ENCODE data around the gene CEACAM6. TPM values are rescaled to one million over a fixed set of nuclear protein-coding genes. Genes with fewer than 3 reads are reported as not detected.

Gene CEACAM6
- polyA plus RNA-seq, 3 donors, result 0.17 to 0.35 (median 0.31) TPM

DNA sequence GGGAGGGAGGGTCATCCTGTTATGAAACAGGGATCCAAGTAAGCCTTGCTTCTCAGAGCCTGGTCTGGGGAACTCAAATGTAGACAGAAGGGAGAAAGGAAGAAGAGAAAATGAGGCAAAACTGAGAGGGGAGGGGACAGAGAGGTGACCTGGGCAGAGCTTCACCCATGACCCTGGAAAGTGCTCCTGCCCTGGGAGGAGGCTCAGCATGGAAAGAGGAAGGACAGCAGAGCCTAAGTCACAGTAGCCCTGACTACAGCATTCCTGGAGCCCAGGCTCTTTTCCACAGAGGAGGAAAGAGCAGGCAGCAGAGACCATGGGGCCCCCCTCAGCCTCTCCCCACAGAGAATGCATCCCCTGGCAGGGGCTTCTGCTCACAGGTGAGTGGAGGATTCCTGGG, 41.0 kb downstream of the CEACAM6 start, which contains the start of gene CEACAM3:
CEACAM3 (plus strand) TSS at position 226 of the 400 bp plus-strand sequence; CDS start at position 317, 91 bp downstream.
- no peak for DNase-seq

DNA sequence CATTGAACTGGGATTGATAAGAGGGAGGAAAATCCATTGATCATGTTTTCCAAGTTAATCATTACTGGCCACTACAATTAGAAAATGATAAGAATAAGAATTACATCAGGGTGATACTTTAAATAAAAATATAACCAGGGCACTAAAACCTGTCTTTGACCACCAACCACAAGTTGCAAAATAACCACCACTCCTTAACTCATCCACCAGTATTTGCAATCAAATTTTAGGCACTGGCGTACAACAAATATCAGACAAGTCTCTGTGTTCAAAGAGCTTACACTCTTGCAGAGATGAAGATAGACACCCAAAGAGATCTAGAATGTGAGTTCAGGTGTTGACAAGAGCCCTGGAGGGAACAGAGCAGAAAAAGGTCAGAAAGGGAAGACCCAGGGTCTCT, 41.6 kb downstream of the CEACAM6 start:
- no peak for DNase-seq

DNA sequence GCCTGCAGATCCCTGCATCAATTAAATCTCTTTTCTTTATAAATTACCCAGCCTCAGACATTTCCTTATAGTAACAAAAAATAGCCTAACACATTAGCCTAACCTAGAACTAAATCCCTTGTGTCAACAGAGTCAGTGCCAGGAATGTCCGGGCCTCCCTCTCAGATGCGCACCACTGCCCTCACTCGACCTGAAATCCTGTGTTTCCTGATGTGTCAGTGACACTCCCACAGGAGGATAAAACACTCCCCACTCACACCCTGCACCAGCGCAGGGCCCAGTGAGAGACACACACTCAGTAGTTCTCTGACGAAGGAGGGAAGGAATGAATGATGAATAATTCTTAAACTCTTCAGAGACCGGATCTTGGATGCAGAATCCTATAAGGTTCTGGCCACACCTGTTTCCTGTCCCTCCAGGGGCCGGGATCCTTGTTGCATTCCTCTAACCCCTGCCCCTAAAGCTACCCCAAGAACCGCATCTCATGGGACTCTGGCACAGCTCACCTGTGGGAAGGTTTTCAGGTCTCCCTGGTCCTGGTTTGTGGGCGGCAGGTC, 44.2 kb downstream of the CEACAM6 start:
- DNase-seq, result peak; percentile 65

DNA sequence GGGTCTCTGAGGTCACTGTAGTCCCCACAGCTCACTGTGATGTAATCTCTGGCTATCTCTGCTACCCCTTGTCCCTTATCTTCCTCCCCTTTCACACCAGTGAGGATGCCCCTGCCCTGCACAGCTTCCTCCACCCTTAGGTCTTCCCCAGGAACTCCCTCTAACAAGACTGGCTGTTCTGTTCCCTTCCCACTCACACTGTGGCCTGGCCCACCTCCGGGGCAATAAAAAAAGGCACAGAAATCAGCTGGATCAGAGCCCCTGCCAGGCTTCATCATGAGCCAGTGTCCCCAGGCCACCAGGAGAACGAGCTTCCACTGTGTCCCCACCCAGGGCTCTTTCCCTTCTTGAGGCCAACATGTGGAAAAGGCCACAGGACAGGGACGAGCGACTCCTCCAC, 45.7 kb downstream of the CEACAM6 start:
- DNase-seq, result no peak

DNA sequence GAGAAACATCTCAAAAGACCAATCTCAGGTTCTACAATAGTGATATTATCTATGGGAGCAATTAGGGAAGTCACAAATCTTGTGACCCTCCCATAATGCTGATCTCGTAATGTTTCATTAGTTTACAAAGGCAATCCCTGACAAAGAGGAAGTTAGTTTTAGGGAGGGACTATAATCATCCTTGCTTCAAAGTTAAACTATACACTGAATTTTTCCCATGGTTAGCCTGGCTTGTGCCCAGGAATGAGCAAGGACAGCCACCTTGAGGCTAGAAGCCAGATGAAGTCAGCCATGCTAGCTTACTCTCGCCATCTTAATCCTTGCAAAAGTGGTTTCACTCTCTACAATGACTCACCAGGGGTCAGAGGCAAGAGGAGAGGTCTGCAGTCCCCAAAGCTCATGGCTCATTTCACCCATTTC, 46.5 kb downstream of the CEACAM6 start:
- DNase-seq, result no peak

DNA sequence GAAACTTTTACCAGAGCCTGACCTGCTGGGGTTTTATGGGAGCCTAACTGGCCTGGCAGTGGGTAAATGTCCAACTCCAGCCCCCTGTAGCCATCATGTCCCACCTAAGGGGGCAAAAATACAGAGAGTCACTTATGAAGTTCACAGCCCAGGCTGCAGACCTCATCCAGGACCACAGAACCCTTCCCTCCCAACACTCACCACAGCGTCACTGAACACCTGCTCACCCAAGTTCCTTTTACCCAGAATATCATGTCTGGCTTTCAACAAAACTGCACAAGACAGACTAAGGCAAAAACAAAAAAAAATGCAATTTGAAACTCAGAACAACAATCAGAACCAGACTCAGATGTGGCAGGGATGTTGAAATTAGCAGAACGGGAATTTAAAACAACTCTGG, 47.4 kb downstream of the CEACAM6 start:
- no peak for DNase-seq

DNA sequence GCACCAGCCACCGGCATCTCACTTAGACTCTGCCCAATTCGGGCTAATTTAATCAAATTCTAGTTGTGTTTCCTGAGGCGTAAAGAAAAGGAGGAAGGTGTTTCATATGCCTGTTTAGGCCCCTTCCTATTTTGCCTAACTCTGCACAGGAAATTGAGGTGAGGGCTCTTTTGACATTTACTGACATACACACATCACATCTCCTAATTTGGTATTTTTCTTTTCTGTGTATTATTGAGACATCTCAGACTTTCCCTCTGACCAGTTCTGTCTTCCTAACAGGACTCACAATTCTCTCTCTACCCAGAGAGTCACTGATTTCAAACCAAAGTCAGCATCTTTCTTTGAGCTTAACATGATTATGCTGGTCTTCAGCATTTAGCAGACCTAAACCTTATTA, 49.0 kb downstream of the CEACAM6 start:
- DNase-seq, result no peak

DNA sequence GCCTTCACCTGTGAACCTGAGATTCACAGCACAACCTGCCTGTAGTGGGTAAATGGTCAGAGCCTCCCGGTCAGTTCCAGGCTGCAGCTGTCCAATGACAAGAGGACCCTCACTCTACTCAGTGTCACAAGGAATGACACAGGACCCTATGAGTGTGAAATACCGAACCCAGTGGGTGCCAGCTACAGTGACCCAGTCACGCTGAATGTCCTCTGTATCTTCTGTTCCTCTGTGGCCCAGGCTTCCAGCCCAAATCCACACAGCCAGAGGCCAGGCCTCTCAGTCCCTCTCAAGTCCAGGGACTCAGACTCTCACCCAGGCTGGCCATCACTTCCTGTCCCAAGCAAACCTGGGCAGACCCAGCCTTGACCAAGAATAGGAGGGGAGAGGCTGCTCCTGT, 51.8 kb downstream of the CEACAM6 start:
- DNase-seq, result no peak

DNA sequence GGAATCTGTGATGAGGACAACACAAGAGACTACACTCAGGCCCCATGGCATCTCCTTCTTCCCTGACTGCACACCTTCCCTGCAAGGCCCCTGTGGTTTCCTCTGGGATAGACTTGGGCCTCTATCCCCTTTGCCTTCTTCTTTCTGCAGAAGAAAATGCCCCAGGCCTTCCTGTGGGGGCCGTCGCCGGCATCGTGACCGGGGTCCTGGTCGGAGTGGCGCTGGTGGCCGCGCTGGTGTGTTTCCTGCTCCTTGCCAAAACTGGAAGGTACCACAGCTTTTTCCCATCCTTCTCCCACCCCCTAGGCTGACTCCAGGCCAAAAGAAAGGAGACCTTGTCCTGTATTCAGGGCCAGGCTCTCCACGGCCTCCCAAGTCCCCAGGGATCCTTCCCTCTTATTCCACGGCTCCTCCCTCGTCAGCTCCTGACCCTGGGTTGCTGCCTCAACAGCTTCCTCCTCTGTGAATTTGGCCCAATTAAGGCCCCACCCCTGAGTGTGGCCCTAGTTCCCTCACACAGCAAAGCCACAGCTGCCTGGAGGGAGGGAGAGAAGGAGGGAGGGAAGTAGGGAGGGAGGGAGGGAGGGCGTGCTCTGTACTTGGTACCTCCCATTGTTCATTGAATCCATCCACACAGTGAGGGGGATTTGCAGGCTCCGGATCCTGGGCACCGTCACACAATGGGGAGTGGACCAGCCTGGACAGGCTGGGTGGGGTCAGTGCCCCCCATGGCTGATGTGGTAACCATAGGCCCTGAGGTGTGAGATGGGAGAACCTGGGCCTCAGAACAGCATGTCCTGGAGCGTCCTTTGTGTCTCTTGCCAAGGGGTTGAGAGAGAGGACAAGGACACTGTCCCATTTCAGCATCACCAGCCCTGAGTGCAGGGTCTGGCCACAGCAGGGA, 53.6 kb downstream of the CEACAM6 start:
- no peak for DNase-seq

DNA sequence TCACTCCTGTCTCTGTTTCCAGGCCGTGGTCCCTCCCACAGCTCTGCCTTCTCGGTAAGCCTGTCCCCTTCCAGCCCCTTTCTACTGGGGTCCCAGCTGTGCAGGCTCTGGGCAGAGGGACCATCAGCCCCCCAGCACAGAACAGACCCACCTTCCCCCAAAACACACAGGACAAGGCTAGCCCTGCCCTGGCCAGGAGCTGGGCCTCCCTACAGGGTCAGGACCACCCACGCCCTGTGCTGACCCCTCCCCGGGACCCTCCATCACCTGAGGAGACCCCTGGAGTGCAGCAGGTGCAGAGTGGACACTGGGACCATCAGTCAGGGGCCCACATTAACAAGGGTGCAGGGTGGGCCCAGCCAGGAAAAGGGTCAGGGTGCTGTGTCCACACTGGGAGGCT, 55.0 kb downstream of the CEACAM6 start:
- no peak for DNase-seq

DNA sequence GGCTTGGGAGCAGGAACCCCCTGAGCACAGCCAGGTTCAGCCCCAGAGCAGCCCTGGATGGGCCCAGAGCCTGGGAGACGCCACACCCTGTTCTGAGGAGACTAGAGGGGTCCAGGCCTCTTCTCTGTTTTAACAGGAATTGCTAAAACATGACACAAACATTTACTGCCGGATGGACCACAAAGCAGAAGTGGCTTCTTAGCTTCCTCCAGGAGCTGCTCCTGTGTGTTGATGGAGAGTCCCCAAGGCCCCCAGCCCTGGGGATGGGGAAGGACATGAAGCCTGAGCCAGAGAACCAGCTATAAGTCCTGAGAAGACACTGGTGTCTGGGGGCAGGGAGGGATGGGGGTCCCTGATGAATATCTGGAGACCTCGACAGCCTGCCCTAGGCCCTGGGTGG, 55.7 kb downstream of the CEACAM6 start:
- no peak for DNase-seq

DNA sequence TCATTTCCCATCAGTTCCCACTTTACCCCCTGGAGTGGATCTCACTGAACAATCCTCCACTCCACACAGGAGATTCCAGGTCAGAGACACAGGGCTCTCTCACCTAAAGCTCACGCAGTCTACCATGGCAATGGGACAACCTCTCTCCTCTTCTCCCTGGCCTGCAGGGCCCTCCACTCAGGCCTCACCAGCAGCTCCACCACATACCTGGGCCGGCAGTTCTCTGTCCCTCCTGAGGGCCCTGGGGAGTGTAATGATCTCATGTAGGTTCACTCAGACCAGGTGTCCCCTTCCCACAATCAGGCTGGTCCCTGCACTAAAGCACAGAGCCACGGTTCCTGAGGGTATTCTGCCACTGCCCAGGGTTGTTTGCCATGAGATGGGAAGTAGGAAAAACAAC, 56.7 kb downstream of the CEACAM6 start:
- DNase-seq, result no peak

DNA sequence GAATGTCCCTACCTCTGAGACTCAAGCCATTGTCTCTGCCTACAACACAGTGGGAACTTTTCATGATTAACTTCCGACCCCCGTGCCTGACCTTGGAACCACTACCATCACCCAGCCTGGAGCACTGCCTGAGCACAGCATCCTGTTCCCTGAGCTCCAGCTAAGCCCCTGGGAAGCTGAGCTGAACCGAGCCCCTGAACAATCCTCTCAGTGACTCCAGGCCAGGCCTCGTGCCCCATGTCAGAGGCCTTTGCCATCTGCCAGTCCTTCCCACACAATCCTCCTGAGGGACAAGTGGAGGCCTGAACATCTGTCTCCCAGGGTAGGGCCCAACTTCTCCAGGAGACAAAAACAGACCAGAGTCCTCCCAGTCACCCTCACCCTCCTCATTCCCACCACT, 58.6 kb downstream of the CEACAM6 start:
- DNase-seq, result no peak

DNA sequence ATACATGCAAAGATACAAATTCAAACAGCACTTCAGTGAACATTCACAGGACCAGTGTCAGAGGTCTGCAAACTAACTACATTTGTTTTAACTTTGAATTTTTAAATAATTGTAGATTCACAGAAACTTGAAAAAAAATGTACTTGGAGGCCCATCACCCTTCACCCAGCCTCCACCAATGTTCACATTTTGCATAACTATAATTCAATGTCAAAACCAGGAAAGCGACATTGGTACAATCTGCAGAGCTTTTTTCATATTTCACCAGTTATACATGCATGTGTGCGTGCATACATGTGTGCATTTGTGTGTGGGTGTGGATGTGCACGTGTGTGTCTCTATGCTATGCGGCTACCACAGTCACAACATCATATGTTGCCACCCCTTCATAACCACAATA, 60.0 kb downstream of the CEACAM6 start:
- DNase-seq, result no peak

DNA sequence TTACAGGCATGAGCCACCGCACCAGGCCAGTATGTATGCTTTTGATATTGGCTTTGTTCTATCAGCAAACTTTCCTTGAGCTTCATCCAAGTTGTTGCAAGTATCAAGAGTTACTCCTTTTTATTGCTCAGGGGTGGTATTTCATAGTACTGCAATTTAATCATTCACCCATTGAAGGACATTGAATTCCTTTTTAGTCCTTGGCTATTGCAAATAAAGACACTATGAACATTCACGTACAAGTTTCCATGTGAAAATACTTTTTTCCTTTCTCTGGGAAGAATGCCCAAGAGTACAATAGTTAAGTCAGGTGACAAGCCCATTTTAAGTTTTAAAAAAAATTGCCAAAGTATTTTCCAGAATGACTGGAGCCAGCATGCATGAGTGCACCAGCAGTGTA, 61.4 kb downstream of the CEACAM6 start:
- no peak for DNase-seq

DNA sequence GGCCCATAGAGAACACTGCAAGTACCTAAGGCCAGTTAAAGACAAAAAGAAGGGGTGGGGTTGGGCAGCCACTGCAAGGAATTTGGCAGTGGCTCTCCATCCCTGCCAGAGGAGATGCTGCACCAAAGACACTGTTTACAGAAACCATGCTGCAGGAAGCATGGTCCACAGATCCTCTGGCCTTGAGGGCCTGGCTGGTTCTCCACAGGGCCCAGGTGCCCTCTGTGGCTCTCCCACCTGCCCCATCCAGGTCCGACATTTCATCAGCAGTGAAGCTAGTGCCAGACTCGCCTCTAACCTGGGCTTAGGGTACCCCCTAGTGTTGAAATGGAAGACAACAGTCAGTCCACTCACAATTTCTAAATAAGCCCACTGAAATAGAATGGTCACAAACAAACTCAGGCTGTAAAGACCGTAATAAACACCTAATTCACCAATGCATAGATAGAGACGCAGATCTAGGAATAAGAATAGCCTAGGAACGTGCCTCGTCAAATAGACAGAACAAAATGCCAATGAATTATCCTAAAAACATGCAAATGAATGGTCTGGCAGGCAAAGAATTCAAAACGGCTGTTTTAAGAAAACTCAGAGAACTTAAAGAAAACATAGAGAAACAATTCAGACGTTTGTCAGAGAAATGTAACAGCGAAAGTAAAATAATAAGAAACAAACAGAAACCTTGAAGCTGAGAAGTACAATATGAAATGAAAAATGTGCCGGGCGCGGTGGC, 65.8 kb downstream of the CEACAM6 start:
- peak; percentile 43 for DNase-seq

Other genes with a start within 250 kb of the CEACAM6 start
- gene CEACAM21, start 179.4 kb upstream of the CEACAM6 start, polyA plus RNA-seq (ENCODE audit: insufficient read length in 3 of 3), result 1 to 10 TPM; 1.5 to 2.4 (median 1.9) TPM
- gene CEACAM4, start 128.5 kb upstream of the CEACAM6 start, polyA plus RNA-seq (ENCODE audit: insufficient read length in 3 of 3), result under 1 TPM in 2 of 3 donors, not detected in 1; 0.13 to 0.18 TPM
- not detected for gene CEACAM7, start 67.3 kb upstream of the CEACAM6 start, polyA plus RNA-seq (ENCODE audit: insufficient read length in 3 of 3)
- under 1 TPM in 2 of 3 donors, not detected in 1; 0.13 to 0.14 TPM for gene CEACAM5, start 46.9 kb upstream of the CEACAM6 start, polyA plus RNA-seq (ENCODE audit: insufficient read length in 3 of 3)
- gene CEACAM3, start 41.1 kb downstream of the CEACAM6 start, polyA plus RNA-seq (ENCODE audit: insufficient read length in 3 of 3), result under 1 TPM in 2 of 3 donors, not detected in 1; 0.12 to 0.23 TPM
- gene LYPD4, start 89.2 kb downstream of the CEACAM6 start, polyA plus RNA-seq (ENCODE audit: insufficient read length in 3 of 3), result not detected
- not detected for gene DMRTC2, start 89.5 kb downstream of the CEACAM6 start, polyA plus RNA-seq (ENCODE audit: insufficient read length in 3 of 3)
- gene RPS19, start 104.7 kb downstream of the CEACAM6 start, polyA plus RNA-seq (ENCODE audit: insufficient read length in 3 of 3), result 1,000 to 10,000 TPM; 1,296 to 1,888 (median 1,672) TPM
- gene CD79A, start 121.7 kb downstream of the CEACAM6 start, polyA plus RNA-seq (ENCODE audit: insufficient read length in 3 of 3), result 1 to 10 TPM in 1 of 3 donors, under 1 TPM in 2; 0.39 to 1.1 (median 0.81) TPM
- gene ARHGEF1, start 127.7 kb downstream of the CEACAM6 start, polyA plus RNA-seq (ENCODE audit: insufficient read length in 3 of 3), result 10 to 100 TPM; 51.4 to 61.0 (median 54.1) TPM
- gene ERFL, start 172.9 kb downstream of the CEACAM6 start, polyA plus RNA-seq (ENCODE audit: insufficient read length in 3 of 3), result under 1 TPM in 1 of 3 donors, not detected in 2; 0.09 TPM
- gene RABAC1, start 203.8 kb downstream of the CEACAM6 start, polyA plus RNA-seq (ENCODE audit: insufficient read length in 3 of 3), result 10 to 100 TPM; 80.8 to 91.6 (median 82.6) TPM
- gene ATP1A3, start 238.7 kb downstream of the CEACAM6 start, polyA plus RNA-seq (ENCODE audit: insufficient read length in 3 of 3), result 1 to 10 TPM in 1 of 3 donors, under 1 TPM in 2; 0.10 to 1.4 (median 0.65) TPM